ENCODE results near the gene TTC9.

Gene TTC9

GRCh38 chr14:70671652-70672644 lies 30.2 kb downstream of the TTC9 start:
- DNase-seq (ENCODE audit: insufficient read length, low spot score) (no peak), FAIRE-seq (no peak)
- TF ChIP-seq CTCF (IDR thresholded peaks at IDR 0.05; ENCODE audit: insufficient read depth, missing control alignments): no peak

GRCh38 chr14:70677341-70677740 lies 35.6 kb downstream of the TTC9 start:
- DNase-seq (ENCODE audit: insufficient read length, low spot score) (no peak), FAIRE-seq (no peak)
- TF ChIP-seq CTCF (IDR thresholded peaks at IDR 0.05; ENCODE audit: insufficient read depth, missing control alignments): no peak

- TF ChIP-seq CTCF (IDR thresholded peaks at IDR 0.05; ENCODE audit: insufficient read depth, missing control alignments): no peak
- no peak for FAIRE-seq
- no peak for DNase-seq (ENCODE audit: insufficient read length, low spot score)
Measured at GRCh38 chr14:70680748-70681147, 39.0 kb downstream of the TTC9 start.

GRCh38 chr14:70683983-70684382 lies 42.3 kb downstream of the TTC9 start:
- TF ChIP-seq CTCF (IDR thresholded peaks at IDR 0.05; ENCODE audit: insufficient read depth, missing control alignments): no peak
- FAIRE-seq (no peak), DNase-seq (ENCODE audit: insufficient read length, low spot score) (no peak)

GRCh38 chr14:70685474-70686197 lies 43.9 kb downstream of the TTC9 start:
- no peak for DNase-seq (ENCODE audit: insufficient read length, low spot score)
- no peak for TF ChIP-seq CTCF (IDR thresholded peaks at IDR 0.05; ENCODE audit: insufficient read depth, missing control alignments)
- FAIRE-seq: no peak

GRCh38 chr14:70692210-70692609 lies 50.5 kb downstream of the TTC9 start:
- DNase-seq (ENCODE audit: insufficient read length, low spot score) (no peak), FAIRE-seq (no peak)
- no peak for TF ChIP-seq CTCF (IDR thresholded peaks at IDR 0.05; ENCODE audit: insufficient read depth, missing control alignments)
